WTC11 (cell line): Measurements from ENCODE around the gene MSI1.

Source experiments
- FOXJ3 ChIP-seq: sonication (generic); formaldehyde crosslinking; IDR thresholded peaks from 2 replicates; pipeline ENCODE4 v1.9.0; 2021; ENCODE audit warnings: missing genetic modification reagents, mild to moderate bottlenecking, borderline replicate concordance
- JUN ChIP-seq: sonication (generic); formaldehyde crosslinking; IDR thresholded peaks from 2 replicates; pipeline ENCODE4 v1.8.0; 2023; ENCODE audit warnings: mild to moderate bottlenecking, missing genetic modification reagents
- KAT7 ChIP-seq: sonication (generic); formaldehyde crosslinking; IDR thresholded peaks from 2 replicates; pipeline ENCODE4 v1.8.1; 2023; ENCODE audit warnings: missing genetic modification reagents, mild to moderate bottlenecking, borderline replicate concordance
- SP1 ChIP-seq: sonication (generic); formaldehyde crosslinking; conservative IDR thresholded peaks from 2 replicates; pipeline ENCODE4 v1.8.1; 2022; ENCODE audit warnings: missing genetic modification reagents
- TF ChIP-seq, protein P1 (sequence below): fragments of 250-450 bp; sonication (Bioruptor Pico); IDR thresholded peaks from 2 replicates; pipeline ENCODE4 v1.9.0; 2021; ENCODE audit warnings: moderate library complexity, mild to moderate bottlenecking, inconsistent platforms, borderline replicate concordance
- TF ChIP-seq, protein P2 (sequence below): fragments of 200-600 bp; IDR thresholded peaks from 2 replicates; pipeline ENCODE4 v1.8.0; 2022; ENCODE audit warnings: antibody characterized with exemption
- TF ChIP-seq, protein P3 (sequence below): fragments of 250-450 bp; sonication (Bioruptor Pico); IDR thresholded peaks from 2 replicates; pipeline ENCODE4 v2.1.2; 2022; ENCODE audit warnings: mild to moderate bottlenecking, moderate library complexity
- TF ChIP-seq, protein P4 (sequence below): sonication (generic); formaldehyde crosslinking; IDR thresholded peaks from 2 replicates; pipeline ENCODE4 v1.8.0; 2022; ENCODE audit warnings: mild to moderate bottlenecking, missing genetic modification reagents
- TF ChIP-seq, protein P5 (sequence below): sonication (generic); formaldehyde crosslinking; IDR thresholded peaks from 2 replicates; pipeline ENCODE4 v1.8.1; 2023; ENCODE audit warnings: mild to moderate bottlenecking, missing genetic modification reagents, moderate library complexity
- TF ChIP-seq, protein P6 (sequence below): sonication (generic); formaldehyde crosslinking; IDR thresholded peaks from 2 replicates; pipeline ENCODE4 v1.8.0; 2023; ENCODE audit warnings: missing genetic modification reagents, mild to moderate bottlenecking, borderline replicate concordance

DNA sequence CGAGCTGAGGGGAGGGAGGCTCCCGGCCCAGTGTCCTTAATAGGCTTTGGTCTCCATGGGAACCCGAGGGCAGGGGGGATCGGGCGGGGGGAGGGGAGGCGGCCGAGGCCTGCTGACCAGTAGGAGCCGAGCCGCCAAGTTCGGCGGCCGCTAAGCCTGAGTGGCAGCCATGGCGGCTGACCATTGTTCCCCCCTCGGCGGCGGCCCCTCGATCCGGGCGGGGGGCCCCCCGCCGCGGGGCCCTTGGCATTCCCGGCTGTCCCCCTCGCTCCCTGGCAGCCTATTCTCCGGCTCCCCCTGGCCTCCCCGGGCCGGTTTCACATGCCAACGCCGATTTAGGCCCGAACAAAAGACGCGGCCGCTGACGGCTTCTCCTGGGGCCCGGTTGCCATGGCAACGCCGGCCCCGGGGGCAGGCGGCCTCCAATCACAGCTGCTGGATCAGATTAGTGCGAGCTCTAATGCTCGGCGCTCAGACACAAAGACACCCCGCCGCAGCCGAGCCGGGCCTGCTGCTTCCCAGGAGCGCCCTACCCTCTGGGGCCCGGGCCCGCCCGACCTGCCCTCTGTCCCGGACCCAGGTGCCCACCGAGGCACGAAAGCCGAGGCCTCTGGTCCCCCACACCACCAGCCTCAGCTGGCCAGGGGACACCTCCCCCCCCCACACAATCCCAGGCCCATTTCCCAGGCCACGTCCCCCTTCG lies 7.3 kb downstream of the MSI1 start:
- TF ChIP-seq, protein P1, sequence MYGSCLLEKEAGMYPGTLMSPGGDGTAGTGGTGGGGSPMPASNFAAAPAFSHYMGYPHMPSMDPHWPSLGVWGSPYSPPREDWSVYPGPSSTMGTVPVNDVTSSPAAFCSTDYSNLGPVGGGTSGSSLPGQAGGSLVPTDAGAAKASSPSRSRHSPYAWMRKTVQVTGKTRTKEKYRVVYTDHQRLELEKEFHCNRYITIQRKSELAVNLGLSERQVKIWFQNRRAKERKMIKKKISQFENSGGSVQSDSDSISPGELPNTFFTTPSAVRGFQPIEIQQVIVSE, result no peak
- TF ChIP-seq JUN (CRISPR knock-in tag) (no peak), SP1 (CRISPR knock-in tag) (peak; percentile 44; the same call in 1 of the 2 replicates), KAT7 (CRISPR knock-in tag) (no peak), FOXJ3 (CRISPR knock-in tag) (no peak)
- TF ChIP-seq, protein P2, sequence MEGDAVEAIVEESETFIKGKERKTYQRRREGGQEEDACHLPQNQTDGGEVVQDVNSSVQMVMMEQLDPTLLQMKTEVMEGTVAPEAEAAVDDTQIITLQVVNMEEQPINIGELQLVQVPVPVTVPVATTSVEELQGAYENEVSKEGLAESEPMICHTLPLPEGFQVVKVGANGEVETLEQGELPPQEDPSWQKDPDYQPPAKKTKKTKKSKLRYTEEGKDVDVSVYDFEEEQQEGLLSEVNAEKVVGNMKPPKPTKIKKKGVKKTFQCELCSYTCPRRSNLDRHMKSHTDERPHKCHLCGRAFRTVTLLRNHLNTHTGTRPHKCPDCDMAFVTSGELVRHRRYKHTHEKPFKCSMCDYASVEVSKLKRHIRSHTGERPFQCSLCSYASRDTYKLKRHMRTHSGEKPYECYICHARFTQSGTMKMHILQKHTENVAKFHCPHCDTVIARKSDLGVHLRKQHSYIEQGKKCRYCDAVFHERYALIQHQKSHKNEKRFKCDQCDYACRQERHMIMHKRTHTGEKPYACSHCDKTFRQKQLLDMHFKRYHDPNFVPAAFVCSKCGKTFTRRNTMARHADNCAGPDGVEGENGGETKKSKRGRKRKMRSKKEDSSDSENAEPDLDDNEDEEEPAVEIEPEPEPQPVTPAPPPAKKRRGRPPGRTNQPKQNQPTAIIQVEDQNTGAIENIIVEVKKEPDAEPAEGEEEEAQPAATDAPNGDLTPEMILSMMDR, result no peak
- TF ChIP-seq, protein P3, sequence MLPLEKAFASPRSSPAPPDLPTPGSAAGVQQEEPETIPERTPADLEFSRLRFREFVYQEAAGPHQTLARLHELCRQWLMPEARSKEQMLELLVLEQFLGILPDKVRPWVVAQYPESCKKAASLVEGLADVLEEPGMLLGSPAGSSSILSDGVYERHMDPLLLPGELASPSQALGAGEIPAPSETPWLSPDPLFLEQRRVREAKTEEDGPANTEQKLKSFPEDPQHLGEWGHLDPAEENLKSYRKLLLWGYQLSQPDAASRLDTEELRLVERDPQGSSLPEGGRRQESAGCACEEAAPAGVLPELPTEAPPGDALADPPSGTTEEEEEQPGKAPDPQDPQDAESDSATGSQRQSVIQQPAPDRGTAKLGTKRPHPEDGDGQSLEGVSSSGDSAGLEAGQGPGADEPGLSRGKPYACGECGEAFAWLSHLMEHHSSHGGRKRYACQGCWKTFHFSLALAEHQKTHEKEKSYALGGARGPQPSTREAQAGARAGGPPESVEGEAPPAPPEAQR (CRISPR knock-in tag), result no peak
- TF ChIP-seq, protein P4, sequence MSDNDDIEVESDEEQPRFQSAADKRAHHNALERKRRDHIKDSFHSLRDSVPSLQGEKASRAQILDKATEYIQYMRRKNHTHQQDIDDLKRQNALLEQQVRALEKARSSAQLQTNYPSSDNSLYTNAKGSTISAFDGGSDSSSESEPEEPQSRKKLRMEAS (CRISPR knock-in tag), result peak; percentile 33; the same call in 1 of the 2 replicates
- TF ChIP-seq, protein P5, sequence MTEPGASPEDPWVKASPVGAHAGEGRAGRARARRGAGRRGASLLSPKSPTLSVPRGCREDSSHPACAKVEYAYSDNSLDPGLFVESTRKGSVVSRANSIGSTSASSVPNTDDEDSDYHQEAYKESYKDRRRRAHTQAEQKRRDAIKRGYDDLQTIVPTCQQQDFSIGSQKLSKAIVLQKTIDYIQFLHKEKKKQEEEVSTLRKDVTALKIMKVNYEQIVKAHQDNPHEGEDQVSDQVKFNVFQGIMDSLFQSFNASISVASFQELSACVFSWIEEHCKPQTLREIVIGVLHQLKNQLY (CRISPR knock-in tag), result no peak
- TF ChIP-seq, protein P6, sequence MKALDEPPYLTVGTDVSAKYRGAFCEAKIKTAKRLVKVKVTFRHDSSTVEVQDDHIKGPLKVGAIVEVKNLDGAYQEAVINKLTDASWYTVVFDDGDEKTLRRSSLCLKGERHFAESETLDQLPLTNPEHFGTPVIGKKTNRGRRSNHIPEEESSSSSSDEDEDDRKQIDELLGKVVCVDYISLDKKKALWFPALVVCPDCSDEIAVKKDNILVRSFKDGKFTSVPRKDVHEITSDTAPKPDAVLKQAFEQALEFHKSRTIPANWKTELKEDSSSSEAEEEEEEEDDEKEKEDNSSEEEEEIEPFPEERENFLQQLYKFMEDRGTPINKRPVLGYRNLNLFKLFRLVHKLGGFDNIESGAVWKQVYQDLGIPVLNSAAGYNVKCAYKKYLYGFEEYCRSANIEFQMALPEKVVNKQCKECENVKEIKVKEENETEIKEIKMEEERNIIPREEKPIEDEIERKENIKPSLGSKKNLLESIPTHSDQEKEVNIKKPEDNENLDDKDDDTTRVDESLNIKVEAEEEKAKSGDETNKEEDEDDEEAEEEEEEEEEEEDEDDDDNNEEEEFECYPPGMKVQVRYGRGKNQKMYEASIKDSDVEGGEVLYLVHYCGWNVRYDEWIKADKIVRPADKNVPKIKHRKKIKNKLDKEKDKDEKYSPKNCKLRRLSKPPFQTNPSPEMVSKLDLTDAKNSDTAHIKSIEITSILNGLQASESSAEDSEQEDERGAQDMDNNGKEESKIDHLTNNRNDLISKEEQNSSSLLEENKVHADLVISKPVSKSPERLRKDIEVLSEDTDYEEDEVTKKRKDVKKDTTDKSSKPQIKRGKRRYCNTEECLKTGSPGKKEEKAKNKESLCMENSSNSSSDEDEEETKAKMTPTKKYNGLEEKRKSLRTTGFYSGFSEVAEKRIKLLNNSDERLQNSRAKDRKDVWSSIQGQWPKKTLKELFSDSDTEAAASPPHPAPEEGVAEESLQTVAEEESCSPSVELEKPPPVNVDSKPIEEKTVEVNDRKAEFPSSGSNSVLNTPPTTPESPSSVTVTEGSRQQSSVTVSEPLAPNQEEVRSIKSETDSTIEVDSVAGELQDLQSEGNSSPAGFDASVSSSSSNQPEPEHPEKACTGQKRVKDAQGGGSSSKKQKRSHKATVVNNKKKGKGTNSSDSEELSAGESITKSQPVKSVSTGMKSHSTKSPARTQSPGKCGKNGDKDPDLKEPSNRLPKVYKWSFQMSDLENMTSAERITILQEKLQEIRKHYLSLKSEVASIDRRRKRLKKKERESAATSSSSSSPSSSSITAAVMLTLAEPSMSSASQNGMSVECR, result no peak; the same call in 1 of the 2 replicates
